ENCODE data around the gene AARS2.

Gene AARS2

DNA sequence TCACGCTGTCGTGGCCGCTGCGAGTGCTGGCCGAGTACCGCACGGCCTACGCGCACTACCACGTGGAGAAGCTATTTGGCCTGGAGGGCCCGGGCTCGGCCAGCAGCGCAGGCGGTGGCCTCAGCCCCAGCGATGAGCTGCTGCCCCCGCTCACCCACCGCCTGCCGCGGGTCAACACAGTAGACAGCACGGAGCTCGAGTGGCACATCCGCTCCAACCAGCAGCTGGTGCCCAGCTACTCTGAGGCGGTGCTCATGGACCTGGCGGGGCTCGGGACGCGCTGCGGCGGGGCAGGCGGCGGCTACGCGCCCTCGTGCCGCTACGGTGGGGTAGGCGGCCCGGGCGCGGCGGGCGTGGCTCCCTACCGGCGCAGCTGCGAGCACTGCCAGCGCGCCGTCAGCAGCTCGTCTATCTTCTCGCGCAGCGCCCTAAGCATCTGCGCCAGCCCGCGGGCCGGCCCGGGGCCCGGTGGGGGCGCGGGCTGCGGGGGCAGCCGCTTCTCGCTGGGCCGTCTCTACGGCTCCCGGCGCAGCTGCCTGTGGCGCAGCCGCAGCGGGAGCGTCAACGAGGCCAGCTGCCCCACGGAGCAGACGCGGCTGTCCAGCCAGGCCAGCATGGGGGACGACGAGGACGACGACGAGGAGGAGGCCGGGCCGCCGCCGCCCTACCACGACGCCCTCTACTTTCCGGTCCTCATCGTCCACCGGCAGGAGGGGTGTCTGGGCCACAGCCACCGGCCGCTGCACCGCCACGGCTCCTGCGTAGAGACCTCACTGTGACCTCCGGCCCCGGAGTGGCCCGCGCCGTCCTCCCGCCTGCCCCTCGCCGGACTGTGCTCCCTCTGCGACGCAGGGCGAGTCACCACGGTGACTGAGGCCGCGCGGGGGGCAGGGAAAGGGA lies 37.1 kb downstream of the AARS2 start:
- Histone ChIP-seq H3K9me3 (replicated peaks in 1 of 2; ENCODE audit: control insufficient read depth in 2 of 2, insufficient read depth in 1 of 2, low read depth in 1 of 2, low read length in 2 of 2) (peaks cover 0 to 1% of the 10 kb centered on the region in 2 donors), H3K23ac (ENCODE audit: low read depth, low read length, poor library complexity) (peak overlapping the region; percentile 90), H4K8ac (ENCODE audit: low read depth, low read length) (no peak overlapping the region), H2BK120ac (ENCODE audit: low read depth, low read length) (no peak overlapping the region), H3K4me3 (ENCODE audit: low read length in 2 of 2) (no peak overlapping the region), H2BK15ac (ENCODE audit: low read length) (no peak overlapping the region), H2BK5ac (ENCODE audit: low read length) (no peak overlapping the region), H4K91ac (ENCODE audit: low read depth, low read length, poor library complexity) (no peak overlapping the region), H3K4ac (ENCODE audit: low read length) (no peak overlapping the region), H2BK12ac (ENCODE audit: low read length) (no peak overlapping the region), H3K9ac (ENCODE audit: low read depth, low read length, poor library complexity) (peak overlapping the region; percentile 66), H3K27ac (replicated peaks; ENCODE audit: low read length) (no peak overlapping the region), H3K79me1 (ENCODE audit: low read depth, low read length) (peaks cover 2% of the 10 kb centered on the region), H3K4me2 (ENCODE audit: insufficient read depth, low read length, poor library complexity, severe bottlenecking) (no peak overlapping the region), H3K36me3 (replicated peaks in 1 of 2; ENCODE audit: control insufficient read depth in 2 of 2, insufficient read depth in 2 of 2, low read length in 2 of 2) (peaks cover 2 to 20% of the 10 kb centered on the region in 2 donors), H3K14ac (ENCODE audit: low read length) (peak overlapping the region; percentile 43), H3K27me3 (ENCODE audit: control insufficient read depth in 3 of 3, insufficient read depth in 3 of 3, low read depth in 1 of 3, low read length in 3 of 3) (peaks cover 0 to 3% (median 0%) of the 10 kb centered on the region in 3 experiments), H3K4me1 (ENCODE audit: control insufficient read depth in 2 of 2, insufficient read depth in 1 of 2, low read depth in 1 of 2, low read length in 2 of 2) (peaks cover 10 to 11% of the 10 kb centered on the region in 2 donors), H3K18ac (ENCODE audit: low read length) (peak overlapping the region; percentile 18), H2AK5ac (ENCODE audit: low read depth, low read length) (peak overlapping the region; percentile 42), H2AFZ (ENCODE audit: low read length) (no peak overlapping the region)
- no peak for DNase-seq (ENCODE audit: low spot score)
- no CpG with 5 or more reads among the region's 109 CpGs for WGBS, 2 donors (ENCODE audit: extremely low coverage in 2 of 2, insufficient read length in 2 of 2, insufficient replicate concordance in 1 of 2)

DNA sequence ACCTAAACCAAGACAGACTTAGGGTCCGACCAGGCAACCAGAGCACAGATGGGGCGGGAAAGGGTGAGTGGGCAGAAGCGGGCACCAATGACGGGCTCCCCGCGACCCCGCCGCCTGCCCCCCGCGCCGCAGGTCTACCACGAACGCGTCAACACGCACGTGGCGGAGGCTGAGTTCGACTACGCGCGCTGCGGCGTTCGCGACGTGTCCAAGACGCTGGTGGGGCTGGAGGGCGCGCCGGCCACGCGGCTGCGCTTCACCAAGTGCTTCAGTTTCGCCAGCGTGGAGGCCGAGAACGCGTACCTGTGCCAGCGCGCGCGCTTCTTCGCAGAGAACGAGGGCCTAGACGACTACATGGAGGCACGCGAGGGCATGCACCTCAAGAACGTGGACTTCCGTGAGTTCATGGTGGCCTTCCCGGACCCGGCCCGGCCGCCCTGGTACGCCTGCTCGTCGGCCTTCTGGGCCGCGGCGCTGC lies 37.8 kb downstream of the AARS2 start:
- no CpG with 5 or more reads among the region's 59 CpGs for WGBS, 2 donors (ENCODE audit: extremely low coverage in 2 of 2, insufficient read length in 2 of 2, insufficient replicate concordance in 1 of 2)
- no peak for DNase-seq (ENCODE audit: low spot score)
- H3K27me3 ChIP-seq (ENCODE audit: control insufficient read depth in 3 of 3, insufficient read depth in 3 of 3, low read depth in 1 of 3, low read length in 3 of 3): peaks cover 0 to 3% (median 0%) of the 10 kb centered on the region in 3 experiments
- H3K9me3 ChIP-seq (replicated peaks in 1 of 2; ENCODE audit: control insufficient read depth in 2 of 2, insufficient read depth in 1 of 2, low read depth in 1 of 2, low read length in 2 of 2): no peaks in the 10 kb centered on the region
- no peak overlapping the region for H2AFZ ChIP-seq (ENCODE audit: low read length)
- peaks cover 2% of the 10 kb centered on the region for H3K79me1 ChIP-seq (ENCODE audit: low read depth, low read length)
- H2AK5ac ChIP-seq (ENCODE audit: low read depth, low read length): peak overlapping the region; percentile 42
- peak overlapping the region; percentile 90 for H3K23ac ChIP-seq (ENCODE audit: low read depth, low read length, poor library complexity)
- peak overlapping the region; percentile 15 for H3K9ac ChIP-seq (ENCODE audit: low read depth, low read length, poor library complexity)
- H3K4me2 ChIP-seq (ENCODE audit: insufficient read depth, low read length, poor library complexity, severe bottlenecking): peak overlapping the region; percentile 3
- H3K14ac ChIP-seq (ENCODE audit: low read length): peak overlapping the region; percentile 43
- H2BK15ac ChIP-seq (ENCODE audit: low read length): no peak overlapping the region
- no peak overlapping the region for H3K4ac ChIP-seq (ENCODE audit: low read length)
- H3K18ac ChIP-seq (ENCODE audit: low read length): peak overlapping the region; percentile 18
- no peak overlapping the region for H4K91ac ChIP-seq (ENCODE audit: low read depth, low read length, poor library complexity)
- H3K36me3 ChIP-seq (replicated peaks in 1 of 2; ENCODE audit: control insufficient read depth in 2 of 2, insufficient read depth in 2 of 2, low read length in 2 of 2): peaks cover 2 to 20% of the 10 kb centered on the region in 2 donors
- H4K8ac ChIP-seq (ENCODE audit: low read depth, low read length): no peak overlapping the region
- no peak overlapping the region for H2BK12ac ChIP-seq (ENCODE audit: low read length)
- H3K27ac ChIP-seq (replicated peaks; ENCODE audit: low read length): no peak overlapping the region
- no peak overlapping the region for H3K4me3 ChIP-seq (ENCODE audit: low read length in 2 of 2)
- H2BK5ac ChIP-seq (ENCODE audit: low read length): no peak overlapping the region
- peaks cover 10 to 11% of the 10 kb centered on the region in 2 donors for H3K4me1 ChIP-seq (ENCODE audit: control insufficient read depth in 2 of 2, insufficient read depth in 1 of 2, low read depth in 1 of 2, low read length in 2 of 2)
- H2BK120ac ChIP-seq (ENCODE audit: low read depth, low read length): no peak overlapping the region

DNA sequence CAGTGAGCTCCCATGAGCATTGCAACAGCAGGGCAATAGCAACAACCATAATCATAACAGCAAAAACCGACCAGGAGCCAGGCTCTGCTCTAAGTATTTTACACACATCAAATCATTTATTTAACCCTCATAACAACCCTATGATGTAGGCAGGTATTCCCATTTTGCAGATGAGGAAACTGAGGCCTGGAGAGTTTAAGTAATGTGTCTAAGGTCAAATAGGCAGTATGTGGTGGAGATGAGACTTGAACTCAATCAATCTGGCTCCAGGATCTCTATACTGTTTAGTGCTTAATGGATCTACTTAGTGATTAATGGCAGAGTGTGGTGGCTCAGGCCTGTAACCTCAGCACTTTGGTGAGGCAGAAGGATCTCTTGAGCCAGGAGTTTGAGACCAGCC lies 39.5 kb downstream of the AARS2 start:
- peaks cover 24 to 25% of the 10 kb centered on the region in 2 donors for H3K4me1 ChIP-seq (ENCODE audit: control insufficient read depth in 2 of 2, insufficient read depth in 1 of 2, low read depth in 1 of 2, low read length in 2 of 2)
- H2BK120ac ChIP-seq (ENCODE audit: low read depth, low read length): no peak overlapping the region
- no peak overlapping the region for H4K8ac ChIP-seq (ENCODE audit: low read depth, low read length)
- H4K91ac ChIP-seq (ENCODE audit: low read depth, low read length, poor library complexity): no peak overlapping the region
- H3K4me2 ChIP-seq (ENCODE audit: insufficient read depth, low read length, poor library complexity, severe bottlenecking): no peak overlapping the region
- WGBS, 2 donors (ENCODE audit: extremely low coverage in 2 of 2, insufficient read length in 2 of 2, insufficient replicate concordance in 1 of 2): no CpG with 5 or more reads among the region's 1 CpG
- no peak overlapping the region for H2BK5ac ChIP-seq (ENCODE audit: low read length)
- H3K14ac ChIP-seq (ENCODE audit: low read length): no peak overlapping the region
- H2AFZ ChIP-seq (ENCODE audit: low read length): no peak overlapping the region
- H2AK5ac ChIP-seq (ENCODE audit: low read depth, low read length): no peak overlapping the region
- no peak overlapping the region for H3K23ac ChIP-seq (ENCODE audit: low read depth, low read length, poor library complexity)
- H3K9ac ChIP-seq (ENCODE audit: low read depth, low read length, poor library complexity): no peak overlapping the region
- no peak overlapping the region for H3K27ac ChIP-seq (replicated peaks; ENCODE audit: low read length)
- no peak overlapping the region for H3K4me3 ChIP-seq (ENCODE audit: low read length in 2 of 2)
- H3K9me3 ChIP-seq (replicated peaks in 1 of 2; ENCODE audit: control insufficient read depth in 2 of 2, insufficient read depth in 1 of 2, low read depth in 1 of 2, low read length in 2 of 2): no peaks in the 10 kb centered on the region
- H3K36me3 ChIP-seq (replicated peaks in 1 of 2; ENCODE audit: control insufficient read depth in 2 of 2, insufficient read depth in 2 of 2, low read length in 2 of 2): peaks cover 2 to 20% of the 10 kb centered on the region in 2 donors
- H3K18ac ChIP-seq (ENCODE audit: low read length): no peak overlapping the region
- H3K27me3 ChIP-seq (ENCODE audit: control insufficient read depth in 3 of 3, insufficient read depth in 3 of 3, low read depth in 1 of 3, low read length in 3 of 3): peaks cover 0 to 3% (median 0%) of the 10 kb centered on the region in 3 experiments
- no peak overlapping the region for H2BK12ac ChIP-seq (ENCODE audit: low read length)
- peaks cover 2% of the 10 kb centered on the region for H3K79me1 ChIP-seq (ENCODE audit: low read depth, low read length)
- no peak overlapping the region for H2BK15ac ChIP-seq (ENCODE audit: low read length)
- no peak overlapping the region for H3K4ac ChIP-seq (ENCODE audit: low read length)
- DNase-seq (ENCODE audit: low spot score): no peak

DNA sequence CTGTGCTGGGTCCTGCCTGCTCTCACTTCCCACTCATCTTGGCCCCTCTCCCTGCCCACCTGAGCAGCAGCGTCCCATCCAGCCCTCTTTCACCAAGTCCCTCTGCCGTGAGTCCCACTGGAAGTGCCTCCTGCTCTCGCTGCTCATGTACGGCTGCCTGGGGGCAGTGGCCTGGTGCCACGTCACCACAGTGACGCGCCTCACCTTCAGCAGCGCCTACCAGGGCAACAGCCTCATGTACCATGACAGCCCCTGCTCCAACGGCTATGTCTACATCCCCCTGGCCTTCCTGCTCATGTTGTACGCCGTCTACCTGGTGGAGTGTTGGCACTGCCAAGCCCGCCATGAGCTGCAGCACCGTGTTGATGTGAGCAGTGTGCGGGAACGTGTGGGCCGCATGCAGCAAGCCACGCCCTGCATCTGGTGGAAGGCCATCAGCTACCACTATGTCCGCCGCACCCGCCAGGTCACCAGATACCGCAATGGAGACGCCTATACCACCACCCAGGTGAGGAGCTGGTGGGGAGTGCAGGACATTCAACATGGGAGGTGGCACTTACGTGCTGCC lies 40.1 kb downstream of the AARS2 start:
- Histone ChIP-seq H3K4me2 (ENCODE audit: insufficient read depth, low read length, poor library complexity, severe bottlenecking) (no peak overlapping the region), H3K4me1 (ENCODE audit: control insufficient read depth in 2 of 2, insufficient read depth in 1 of 2, low read depth in 1 of 2, low read length in 2 of 2) (peaks cover 28 to 29% of the 10 kb centered on the region in 2 donors), H3K4ac (ENCODE audit: low read length) (no peak overlapping the region), H3K23ac (ENCODE audit: low read depth, low read length, poor library complexity) (peak overlapping the region; percentile 85), H3K79me1 (ENCODE audit: low read depth, low read length) (peaks cover 2% of the 10 kb centered on the region), H3K36me3 (replicated peaks in 1 of 2; ENCODE audit: control insufficient read depth in 2 of 2, insufficient read depth in 2 of 2, low read length in 2 of 2) (peaks cover 2 to 20% of the 10 kb centered on the region in 2 donors), H3K14ac (ENCODE audit: low read length) (peak overlapping the region; percentile 23), H3K4me3 (ENCODE audit: low read length in 2 of 2) (no peak overlapping the region), H3K27me3 (ENCODE audit: control insufficient read depth in 3 of 3, insufficient read depth in 3 of 3, low read depth in 1 of 3, low read length in 3 of 3) (peaks cover 0 to 3% (median 0%) of the 10 kb centered on the region in 3 experiments), H2BK120ac (ENCODE audit: low read depth, low read length) (peak overlapping the region; percentile 5), H3K18ac (ENCODE audit: low read length) (peak overlapping the region; percentile 22), H4K91ac (ENCODE audit: low read depth, low read length, poor library complexity) (peak overlapping the region; percentile 9), H3K9ac (ENCODE audit: low read depth, low read length, poor library complexity) (peak overlapping the region; percentile 63), H3K27ac (replicated peaks; ENCODE audit: low read length) (no peak overlapping the region), H4K8ac (ENCODE audit: low read depth, low read length) (no peak overlapping the region), H2AFZ (ENCODE audit: low read length) (no peak overlapping the region), H2BK12ac (ENCODE audit: low read length) (peak overlapping the region; percentile 60), H2BK15ac (ENCODE audit: low read length) (peak overlapping the region; percentile 80), H3K9me3 (replicated peaks in 1 of 2; ENCODE audit: control insufficient read depth in 2 of 2, insufficient read depth in 1 of 2, low read depth in 1 of 2, low read length in 2 of 2) (no peaks in the 10 kb centered on the region), H2AK5ac (ENCODE audit: low read depth, low read length) (peak overlapping the region; percentile 44), H2BK5ac (ENCODE audit: low read length) (no peak overlapping the region)
- no peak for DNase-seq (ENCODE audit: low spot score)
- WGBS, 2 donors (ENCODE audit: extremely low coverage in 2 of 2, insufficient read length in 2 of 2, insufficient replicate concordance in 1 of 2): no CpG with 5 or more reads among the region's 23 CpGs

Data from neuronal stem cell (in vitro differentiated cells).